Stomach (tissue), 19 donors: ENCODE results near the gene TXLNB. TPM values are rescaled to one million over a fixed set of nuclear protein-coding genes. Genes with fewer than 3 reads are reported as not detected.

Experiments used
- DNase-seq, 2 donors: peaks; one replicate each; pipeline versions ENCODE4 v3.0.0 to v3.0.0-alpha.2; 2013 to 2019
- H3K27ac ChIP-seq, 5 donors: fragments of 200-600 bp in 4 of 5; sonication (generic) in 4 of 5; one replicate each; pipeline ENCODE4 v1.5.1; 2013 to 2019; ENCODE audit warnings: mild to moderate bottlenecking in 1 of 5, moderate library complexity in 1 of 5
- H3K27me3 ChIP-seq, 3 donors: fragments of 200-600 bp; sonication (generic); one replicate each; pipeline ENCODE4 v1.5.1; 2017 to 2019; ENCODE audit warnings: mixed run types in 1 of 3
- H3K36me3 ChIP-seq, 4 donors: fragments of 200-600 bp; sonication (generic); 1 replicate in 3 of 4; 2 replicates in 1 of 4; pipeline ENCODE4 v1.5.1; 2016 to 2019
- H3K4me1 ChIP-seq, 4 donors: fragments of 200-600 bp; sonication (generic); one replicate each; pipeline ENCODE4 v1.5.1; 2016 to 2019
- H3K4me3 ChIP-seq, 4 donors: fragments of 200-600 bp; sonication (generic) in 3 of 4; one replicate each; pipeline ENCODE4 v1.5.1; 2016 to 2019; ENCODE audit warnings: mild to moderate bottlenecking in 1 of 4
- H3K9me3 ChIP-seq, 4 donors: fragments of 200-600 bp; sonication (generic); one replicate each; pipeline ENCODE4 v1.5.1; 2016 to 2019
- EP300 ChIP-seq: sonication (generic); formaldehyde crosslinking; IDR thresholded peaks from one replicate; pipeline ENCODE4 v1.6.1; 2017; ENCODE audit warnings: antibody characterized with exemption
- POLR2A ChIP-seq, 4 donors: fragments of 450-650 bp; IDR thresholded peaks; one replicate each; pipeline ENCODE4 v1.6.1; 2016; ENCODE audit warnings: antibody characterized with exemption in 4 of 4, control low read depth in 2 of 4, mild to moderate bottlenecking in 1 of 4, moderate library complexity in 1 of 4
- POLR2AphosphoS5 ChIP-seq, 3 donors: sonication (generic); formaldehyde crosslinking; IDR thresholded peaks; one replicate each; pipeline ENCODE4 v1.6.1; 2016; ENCODE audit warnings: antibody characterized with exemption in 3 of 3
- WGBS, 5 donors: extraction: QIAGEN DNeasy Blood & Tissue Kit in 3 of 5; methylation state at CpG; one replicate each; pipeline versions ENCODE4 v1.1.5 to v1.1.7; 2013 to 2018; 5-methylcytosine and 5-hydroxymethylcytosine counted together
- intact Hi-C: fragments of 100-400 bp; cut with DNase I; formaldehyde crosslinking; loops from one replicate; pipeline ENCODE4 v1.15.1; 2023; ENCODE audit warnings: low total_unique reads
- long read RNA-seq, 10 donors: transcript quantifications; one replicate each; lab custom pipeline, GENCODE V29; 2026
- polyA plus RNA-seq, 3 donors: library from polyadenylated mRNA; stranded (reverse); fragments of 200-250 nt; gene quantifications; one replicate each; pipeline ENCODE4 v1.2.3, GENCODE V29; 2013
- total RNA-seq, 5 donors: library from RNA; depleted of rRNA; stranded (reverse); fragments of >200 nt; gene quantifications; one replicate each; pipeline versions ENCODE4 v1.1.0 to v1.2.3, GENCODE V29; 2014 to 2016
- TF ChIP-seq, protein P1 (sequence below), 7 experiments: fragments of 450-650 bp in 4 of 7; fragments of 200-600 bp in 3 of 7; sonication (generic) in 3 of 7; IDR thresholded peaks; one replicate each; pipeline ENCODE4 v1.5.1; 2016 to 2019; ENCODE audit warnings: antibody characterized with exemption in 7 of 7, control low read depth in 2 of 7, mild to moderate bottlenecking in 1 of 7
- donor health status: healthy with polysubstance abuse.
- donor health status: Bipolar disorder and iron deficiency.
- donor health status: healthy.

The TXLNB gene
- 1 to 10 TPM in 2 of 5 donors, not detected in 3; 1.3 to 1.5 TPM for total RNA-seq
- under 1 TPM; 0.15 to 0.61 (median 0.37) TPM for polyA plus RNA-seq
- long read RNA-seq, donor 1: 0 reads
- long read RNA-seq, donor 2, full-length matches to known transcripts: 1 of 1 reads
- long read RNA-seq, donor 2, partial matches to known transcripts: 0 of 1 reads
- long read RNA-seq, donor 2, other reads (novel, unspliced or antisense): 0 of 1 reads
- long read RNA-seq, donor 3, full-length matches to known transcripts: 1 of 1 reads
- long read RNA-seq, donor 3, partial matches to known transcripts: 0 of 1 reads
- long read RNA-seq, donor 3, other reads (novel, unspliced or antisense): 0 of 1 reads
- long read RNA-seq, donor 4: 0 reads
- long read RNA-seq, donor 5: 0 reads
- long read RNA-seq, donor 6: 0 reads
- long read RNA-seq, donor 7: 0 reads
- long read RNA-seq, donor 8: 0 reads
- long read RNA-seq, donor 9: 0 reads
- long read RNA-seq, donor 10: 0 reads

- Histone ChIP-seq H3K4me3 (peak within 1 kb of the TSS in 3 of 4 donors; percentile 19 to 25 (median 24)), H3K27me3 (no peaks in the 10 kb centered on the region), H3K4me1 (peaks cover 0 to 31% (median 14%) of the 10 kb centered on the region in 4 donors), H3K9me3 (no peaks in the 10 kb centered on the region), H3K36me3 (no peaks in the 10 kb centered on the region), H3K27ac (peak within 1 kb of the TSS; percentile 48 to 83 (median 72))
- 18 to 39% (median 26%) methylated on average over 13 of the region's 13 CpGs for WGBS, 5 donors
- DNase-seq: peak; percentile 59 to 92
- peak in 2 of 3 donors; percentile 33 to 41 for TF ChIP-seq POLR2AphosphoS5 (IDR thresholded peaks at IDR 0.05)
- TF ChIP-seq, protein P1, sequence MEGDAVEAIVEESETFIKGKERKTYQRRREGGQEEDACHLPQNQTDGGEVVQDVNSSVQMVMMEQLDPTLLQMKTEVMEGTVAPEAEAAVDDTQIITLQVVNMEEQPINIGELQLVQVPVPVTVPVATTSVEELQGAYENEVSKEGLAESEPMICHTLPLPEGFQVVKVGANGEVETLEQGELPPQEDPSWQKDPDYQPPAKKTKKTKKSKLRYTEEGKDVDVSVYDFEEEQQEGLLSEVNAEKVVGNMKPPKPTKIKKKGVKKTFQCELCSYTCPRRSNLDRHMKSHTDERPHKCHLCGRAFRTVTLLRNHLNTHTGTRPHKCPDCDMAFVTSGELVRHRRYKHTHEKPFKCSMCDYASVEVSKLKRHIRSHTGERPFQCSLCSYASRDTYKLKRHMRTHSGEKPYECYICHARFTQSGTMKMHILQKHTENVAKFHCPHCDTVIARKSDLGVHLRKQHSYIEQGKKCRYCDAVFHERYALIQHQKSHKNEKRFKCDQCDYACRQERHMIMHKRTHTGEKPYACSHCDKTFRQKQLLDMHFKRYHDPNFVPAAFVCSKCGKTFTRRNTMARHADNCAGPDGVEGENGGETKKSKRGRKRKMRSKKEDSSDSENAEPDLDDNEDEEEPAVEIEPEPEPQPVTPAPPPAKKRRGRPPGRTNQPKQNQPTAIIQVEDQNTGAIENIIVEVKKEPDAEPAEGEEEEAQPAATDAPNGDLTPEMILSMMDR (IDR thresholded peaks at IDR 0.05): no peak
- intact Hi-C loops: no loop called here
These were observed at the start of gene TXLNB for GRCh38 chr6:139291813-139292619. TXLNB (minus strand) TSS chr6:139291998; CDS start chr6:139288899, 3,099 bp downstream.

DNA sequence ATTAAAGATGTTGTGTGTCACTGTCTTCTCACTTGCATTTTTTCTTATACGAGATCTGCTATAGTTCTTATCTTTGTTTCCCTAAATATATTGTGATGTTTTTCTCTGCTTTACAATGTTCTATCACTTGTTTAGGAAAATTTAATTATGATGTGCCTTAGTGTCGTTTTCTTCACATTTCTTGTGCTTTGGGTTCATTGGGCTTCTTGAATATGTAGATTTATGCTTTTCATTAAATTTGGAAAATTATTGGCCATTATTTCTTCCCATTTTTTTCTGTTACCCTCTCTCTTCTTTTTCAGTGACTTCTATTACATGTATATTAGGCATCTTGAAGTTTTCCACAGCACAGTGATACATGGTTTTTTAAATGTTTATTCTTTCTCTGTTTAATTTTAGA, 49.3 kb upstream of the TXLNB start:
- Histone ChIP-seq H3K27ac (no peak overlapping the region), H3K4me1 (peaks cover 0 to 19% (median 7%) of the 10 kb centered on the region in 4 donors), H3K36me3 (no peaks in the 10 kb centered on the region), H3K4me3 (no peak overlapping the region), H3K9me3 (no peaks in the 10 kb centered on the region), H3K27me3 (no peaks in the 10 kb centered on the region)
- TF ChIP-seq EP300: no peak
- TF ChIP-seq POLR2A (IDR thresholded peaks at IDR 0.05): no peak
- no peak for TF ChIP-seq POLR2AphosphoS5 (IDR thresholded peaks at IDR 0.05)
- TF ChIP-seq, protein P1 (IDR thresholded peaks at IDR 0.05): no peak
- WGBS, 5 donors: 92 to 96% (median 94%) methylated on average over 2 of the region's 2 CpGs
- DNase-seq: no peak
- intact Hi-C loops: no loop called here

DNA sequence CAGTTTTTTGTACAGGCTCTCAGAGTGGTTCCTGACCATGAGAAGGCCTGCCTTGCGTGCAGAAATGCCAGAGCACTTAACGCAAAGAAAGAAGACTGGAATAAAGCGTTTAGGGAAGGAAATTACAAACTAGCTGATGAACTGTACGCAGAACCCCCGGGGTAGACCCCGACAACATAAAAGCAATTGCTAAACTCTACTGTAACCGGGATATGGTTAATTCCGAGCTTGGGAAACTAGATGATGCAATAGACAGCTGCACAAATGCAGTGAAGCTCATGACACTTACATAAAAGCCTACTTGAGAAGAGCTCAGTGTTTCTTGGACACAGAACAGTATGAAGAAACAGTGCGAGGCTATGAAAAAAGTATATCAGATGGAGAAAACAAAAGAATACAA, 47.0 kb upstream of the TXLNB start:
- no peak overlapping the region for H3K4me3 ChIP-seq
- WGBS, 5 donors: 74 to 90% (median 77%) methylated on average over 9 of the region's 9 CpGs
- no peaks in the 10 kb centered on the region for H3K9me3 ChIP-seq
- no peaks in the 10 kb centered on the region for H3K27me3 ChIP-seq
- DNase-seq: peak in 1 of 2 donors; percentile 41
- no peaks in the 10 kb centered on the region for H3K36me3 ChIP-seq
- peaks cover 0 to 19% (median 3%) of the 10 kb centered on the region in 4 donors for H3K4me1 ChIP-seq
- TF ChIP-seq EP300 (no peak), POLR2AphosphoS5 (IDR thresholded peaks at IDR 0.05) (peak in 1 of 3 donors; percentile 25)
- intact Hi-C loops: no loop called here
- H3K27ac ChIP-seq: peak overlapping the region in 1 of 5 donors; percentile 28

- no peak for TF ChIP-seq POLR2A (IDR thresholded peaks at IDR 0.05)
- TF ChIP-seq, protein P1 (IDR thresholded peaks at IDR 0.05): no peak
- TF ChIP-seq EP300: no peak
- no peak for TF ChIP-seq POLR2AphosphoS5 (IDR thresholded peaks at IDR 0.05)
- H3K4me3 ChIP-seq: no peak overlapping the region
- peak overlapping the region in 2 of 5 donors; percentile 4 to 28 for H3K27ac ChIP-seq
- no peaks in the 10 kb centered on the region for H3K36me3 ChIP-seq
- intact Hi-C loops: no loop called here
- H3K4me1 ChIP-seq: peaks cover 0 to 19% (median 3%) of the 10 kb centered on the region in 4 donors
- H3K9me3 ChIP-seq: no peaks in the 10 kb centered on the region
- WGBS, 5 donors: 70 to 91% (median 77%) methylated on average over 5 of the region's 5 CpGs
- DNase-seq: no peak
- H3K27me3 ChIP-seq: no peaks in the 10 kb centered on the region
These were observed 46.0 kb upstream of the TXLNB start for GRCh38 chr6:139337830-139338229.
